ENCODE results near the gene GPANK1. TPM values are rescaled to one million over a fixed set of nuclear protein-coding genes. Genes with fewer than 3 reads are reported as not detected.
"Not testable (repeated sequence)": the region's sequence is repeated elsewhere in the genome, so short reads cannot be mapped to it uniquely, and the experiment has no call there.

The GPANK1 gene
- 10 to 100 TPM; 14.8 to 30.2 (median 21.7) TPM for polyA plus RNA-seq
- long read RNA-seq, donor 1, partial matches to known transcripts: 43 of 48 reads
- long read RNA-seq, donor 1, other reads (novel, unspliced or antisense): 0 of 48 reads
- long read RNA-seq, donor 2, partial matches to known transcripts: 0 of 1 reads
- long read RNA-seq, donor 2, other reads (novel, unspliced or antisense): 0 of 1 reads
- long read RNA-seq, donor 3, partial matches to known transcripts: 7 of 8 reads
- long read RNA-seq, donor 3, other reads (novel, unspliced or antisense): 0 of 8 reads
- long read RNA-seq, donor 4, partial matches to known transcripts: 0 of 1 reads
- long read RNA-seq, donor 4, other reads (novel, unspliced or antisense): 0 of 1 reads
- long read RNA-seq, donor 5: 0 reads
- long read RNA-seq, donor 6, partial matches to known transcripts: 7 of 12 reads
- long read RNA-seq, donor 6, other reads (novel, unspliced or antisense): 0 of 12 reads
- long read RNA-seq, donor 7, transcript GPANK1-203 (3 exons, 1,910 nt): major isoform, 5 of 18 reads
- long read RNA-seq, donor 7, partial matches to known transcripts: 9 of 18 reads
- long read RNA-seq, donor 7, other reads (novel, unspliced or antisense): 0 of 18 reads
- long read RNA-seq, donor 8: 0 reads
- long read RNA-seq, donor 9: 0 reads
- long read RNA-seq, donor 10, transcript GPANK1-203 (3 exons, 1,910 nt): major isoform, 5 of 286 reads
- long read RNA-seq, donor 10, partial matches to known transcripts: 280 of 286 reads
- long read RNA-seq, donor 10, other reads (novel, unspliced or antisense): 0 of 286 reads

GRCh38 chr6:31664790-31665500, at the start of gene GPANK1:
Gene GPANK1, minus strand, starts transcription at chr6:31664997. Its CDS starts 519 bp downstream, at chr6:31664478.
- DNase-seq (peak; percentile 96 to 98), FAIRE-seq (no peak)
- H3K4me1 ChIP-seq (ENCODE audit: control insufficient read depth in 3 of 3, insufficient read depth in 2 of 3, low read depth in 1 of 3, low read length in 2 of 3): peaks cover 0 to 44% (median 7%) of the 10 kb centered on the region in 3 donors
- peak within 1 kb of the TSS; percentile 61 to 89 (median 85) for H3K4me3 ChIP-seq (ENCODE audit: low read depth in 1 of 3, low read length in 3 of 3)
- no peaks in the 10 kb centered on the region for H3K9me3 ChIP-seq (ENCODE audit: control insufficient read depth in 2 of 2, insufficient read depth in 1 of 2, low read depth in 1 of 2, low read length in 1 of 2)
- H3K27ac ChIP-seq (ENCODE audit: low read depth in 1 of 3, low read length in 2 of 3): peak within 1 kb of the TSS; percentile 79 to 97 (median 94)
- H3K27me3 ChIP-seq (ENCODE audit: control insufficient read depth in 3 of 3, insufficient read depth in 3 of 3, low read length in 3 of 3): no peaks in the 10 kb centered on the region
- peaks cover 13 to 57% (median 18%) of the 10 kb centered on the region in 3 donors for H3K36me3 ChIP-seq (ENCODE audit: control insufficient read depth in 3 of 3, insufficient read depth in 2 of 3, low read depth in 1 of 3, low read length in 3 of 3)
- 0% methylated on average over 39 of the region's 39 CpGs for WGBS, 3 donors

DNA sequence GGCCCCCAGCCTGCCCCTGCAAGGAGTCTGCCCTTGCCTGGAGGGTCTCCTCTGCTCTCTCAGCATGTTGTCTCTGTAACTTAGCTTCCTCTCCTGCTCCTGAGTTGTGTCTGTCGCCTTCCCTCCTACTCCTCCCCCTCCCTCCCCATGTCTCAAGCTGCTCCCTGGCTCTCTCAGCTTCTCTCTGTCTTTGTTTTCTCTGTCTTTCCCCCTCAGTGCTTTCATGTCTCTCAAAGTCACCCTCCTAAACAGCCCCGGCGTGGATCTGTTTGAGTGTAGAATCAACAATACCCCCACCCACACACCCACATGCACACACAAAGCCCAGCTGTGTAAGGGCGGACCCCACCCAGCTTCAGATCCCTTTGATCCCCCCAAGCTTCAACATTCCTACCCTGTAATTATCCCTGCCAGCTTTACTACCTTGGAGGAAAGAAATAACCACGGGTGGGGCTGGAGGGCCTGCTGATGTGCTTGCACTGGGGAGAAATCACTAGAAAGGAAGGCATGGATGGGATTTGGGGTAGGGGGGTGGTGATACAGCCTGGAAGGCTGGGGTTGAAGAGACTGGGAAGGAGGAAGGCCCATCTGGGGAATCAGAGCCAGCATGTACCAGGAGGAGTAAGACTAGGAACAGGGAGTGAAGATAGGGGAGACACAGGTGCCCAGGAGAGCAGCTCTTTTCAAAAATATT, 49.3 kb upstream of the GPANK1 start:
- H3K27me3 ChIP-seq (ENCODE audit: control insufficient read depth in 3 of 3, insufficient read depth in 3 of 3, low read length in 3 of 3): no peaks in the 10 kb centered on the region
- DNase-seq: peak in 1 of 2 donors; percentile 65
- FAIRE-seq: no peak
- H3K36me3 ChIP-seq (ENCODE audit: control insufficient read depth in 3 of 3, insufficient read depth in 2 of 3, low read depth in 1 of 3, low read length in 3 of 3): peaks cover 0 to 4% (median 0%) of the 10 kb centered on the region in 3 donors
- 11 to 33% (median 18%) methylated on average over 5 of the region's 5 CpGs for WGBS, 3 donors
- H3K9me3 ChIP-seq (ENCODE audit: control insufficient read depth in 2 of 2, insufficient read depth in 1 of 2, low read depth in 1 of 2, low read length in 1 of 2): no peaks in the 10 kb centered on the region
- peak overlapping the region in 1 of 3 donors; percentile 51 for H3K27ac ChIP-seq (ENCODE audit: low read depth in 1 of 3, low read length in 2 of 3)
- peaks cover 0 to 37% (median 4%) of the 10 kb centered on the region in 3 donors for H3K4me1 ChIP-seq (ENCODE audit: control insufficient read depth in 3 of 3, insufficient read depth in 2 of 3, low read depth in 1 of 3, low read length in 2 of 3)
- no peak overlapping the region for H3K4me3 ChIP-seq (ENCODE audit: low read depth in 1 of 3, low read length in 3 of 3)

DNA sequence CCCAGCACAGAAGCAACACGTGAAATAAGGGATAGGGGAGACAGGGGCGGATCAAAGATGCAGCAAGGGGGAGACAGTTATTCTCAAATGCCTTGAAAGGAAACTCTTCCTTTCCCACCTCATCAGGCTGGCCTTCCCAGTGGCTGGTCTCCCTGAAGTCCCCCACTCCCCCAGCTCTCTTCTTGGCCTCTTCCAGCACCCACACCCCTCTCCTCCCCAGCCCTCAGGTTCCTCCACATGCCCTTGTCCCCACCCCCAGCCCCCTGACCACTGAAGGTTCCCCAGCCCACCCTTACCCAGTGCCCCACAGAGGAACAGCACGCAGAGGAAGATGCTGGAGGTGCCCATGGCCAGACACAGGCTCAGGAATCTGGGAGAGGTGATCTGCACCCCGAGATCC, 48.7 kb upstream of the GPANK1 start:
- Histone ChIP-seq H3K36me3 (ENCODE audit: control insufficient read depth in 3 of 3, insufficient read depth in 2 of 3, low read depth in 1 of 3, low read length in 3 of 3) (peaks cover 0 to 4% (median 0%) of the 10 kb centered on the region in 3 donors), H3K27ac (ENCODE audit: low read depth in 1 of 3, low read length in 2 of 3) (peak overlapping the region in 1 of 3 donors; percentile 51), H3K27me3 (ENCODE audit: control insufficient read depth in 3 of 3, insufficient read depth in 3 of 3, low read length in 3 of 3) (no peaks in the 10 kb centered on the region), H3K4me3 (ENCODE audit: low read depth in 1 of 3, low read length in 3 of 3) (no peak overlapping the region), H3K4me1 (ENCODE audit: control insufficient read depth in 3 of 3, insufficient read depth in 2 of 3, low read depth in 1 of 3, low read length in 2 of 3) (peaks cover 0 to 30% (median 4%) of the 10 kb centered on the region in 3 donors), H3K9me3 (ENCODE audit: control insufficient read depth in 2 of 2, insufficient read depth in 1 of 2, low read depth in 1 of 2, low read length in 1 of 2) (no peaks in the 10 kb centered on the region)
- DNase-seq (no peak), FAIRE-seq (no peak)
- 62 to 71% (median 64%) methylated on average over 4 of the region's 4 CpGs for WGBS, 3 donors

- WGBS, 3 donors: 74 to 82% (median 81%) methylated on average over 8 of the region's 8 CpGs
- Histone ChIP-seq H3K36me3 (ENCODE audit: control insufficient read depth in 3 of 3, insufficient read depth in 2 of 3, low read depth in 1 of 3, low read length in 3 of 3) (peaks cover 0 to 4% (median 0%) of the 10 kb centered on the region in 3 donors), H3K4me1 (ENCODE audit: control insufficient read depth in 3 of 3, insufficient read depth in 2 of 3, low read depth in 1 of 3, low read length in 2 of 3) (peaks cover 0 to 24% (median 4%) of the 10 kb centered on the region in 3 donors), H3K4me3 (ENCODE audit: low read depth in 1 of 3, low read length in 3 of 3) (no peak overlapping the region), H3K27ac (ENCODE audit: low read depth in 1 of 3, low read length in 2 of 3) (no peak overlapping the region), H3K27me3 (ENCODE audit: control insufficient read depth in 3 of 3, insufficient read depth in 3 of 3, low read length in 3 of 3) (no peaks in the 10 kb centered on the region), H3K9me3 (ENCODE audit: control insufficient read depth in 2 of 2, insufficient read depth in 1 of 2, low read depth in 1 of 2, low read length in 1 of 2) (no peaks in the 10 kb centered on the region)
- DNase-seq (peak in 1 of 2 donors; percentile 54), FAIRE-seq (no peak)
Measured at GRCh38 chr6:31712296-31712695, 47.5 kb upstream of the GPANK1 start.

- peak; percentile 34 to 61 for DNase-seq
- peaks cover 0 to 4% (median 0%) of the 10 kb centered on the region in 3 donors for H3K36me3 ChIP-seq (ENCODE audit: control insufficient read depth in 3 of 3, insufficient read depth in 2 of 3, low read depth in 1 of 3, low read length in 3 of 3)
- 27 to 44% (median 43%) methylated on average over 8 of the region's 8 CpGs for WGBS, 3 donors
- H3K4me1 ChIP-seq (ENCODE audit: control insufficient read depth in 3 of 3, insufficient read depth in 2 of 3, low read depth in 1 of 3, low read length in 2 of 3): peaks cover 0 to 23% (median 4%) of the 10 kb centered on the region in 3 donors
- H3K9me3 ChIP-seq (ENCODE audit: control insufficient read depth in 2 of 2, insufficient read depth in 1 of 2, low read depth in 1 of 2, low read length in 1 of 2): no peaks in the 10 kb centered on the region
- H3K27me3 ChIP-seq (ENCODE audit: control insufficient read depth in 3 of 3, insufficient read depth in 3 of 3, low read length in 3 of 3): no peaks in the 10 kb centered on the region
- no peak for FAIRE-seq
- no peak overlapping the region for H3K4me3 ChIP-seq (ENCODE audit: low read depth in 1 of 3, low read length in 3 of 3)
- H3K27ac ChIP-seq (ENCODE audit: low read depth in 1 of 3, low read length in 2 of 3): no peak overlapping the region
Measured at GRCh38 chr6:31711233-31711632, 46.4 kb upstream of the GPANK1 start.

GRCh38 chr6:31710523-31711219, 45.9 kb upstream of the GPANK1 start:
- Histone ChIP-seq H3K27me3 (ENCODE audit: control insufficient read depth in 3 of 3, insufficient read depth in 3 of 3, low read length in 3 of 3) (no peaks in the 10 kb centered on the region), H3K36me3 (ENCODE audit: control insufficient read depth in 3 of 3, insufficient read depth in 2 of 3, low read depth in 1 of 3, low read length in 3 of 3) (peaks cover 0 to 4% (median 0%) of the 10 kb centered on the region in 3 donors), H3K27ac (ENCODE audit: low read depth in 1 of 3, low read length in 2 of 3) (no peak overlapping the region), H3K4me1 (ENCODE audit: control insufficient read depth in 3 of 3, insufficient read depth in 2 of 3, low read depth in 1 of 3, low read length in 2 of 3) (peaks cover 0 to 23% (median 4%) of the 10 kb centered on the region in 3 donors), H3K4me3 (ENCODE audit: low read depth in 1 of 3, low read length in 3 of 3) (no peak overlapping the region), H3K9me3 (ENCODE audit: control insufficient read depth in 2 of 2, insufficient read depth in 1 of 2, low read depth in 1 of 2, low read length in 1 of 2) (no peaks in the 10 kb centered on the region)
- DNase-seq (no peak), FAIRE-seq (no peak)
- 59 to 68% (median 64%) methylated on average over 5 of the region's 5 CpGs for WGBS, 3 donors

DNA sequence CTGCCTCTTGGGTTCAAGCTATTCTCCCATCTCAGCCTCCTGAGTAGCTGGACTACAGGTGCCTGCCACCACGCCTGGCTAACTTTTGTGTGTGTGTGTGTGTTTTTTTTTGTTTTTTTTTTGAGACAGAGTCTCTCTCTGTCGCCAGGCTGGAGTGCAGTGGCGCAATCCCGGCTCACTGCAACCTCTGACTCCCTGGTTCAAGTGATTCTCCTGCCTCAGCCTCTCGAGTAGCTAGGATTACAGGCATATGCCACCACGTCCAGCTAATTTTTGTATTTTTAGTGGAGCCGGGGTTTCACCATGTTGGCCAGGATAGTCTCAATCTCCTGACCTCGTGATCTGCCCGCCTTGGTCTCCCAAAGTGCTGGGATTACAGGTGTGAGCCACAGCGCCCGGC, 44.4 kb upstream of the GPANK1 start:
- not testable (repeated sequence) for H3K9me3 ChIP-seq (ENCODE audit: control insufficient read depth in 2 of 2, insufficient read depth in 1 of 2, low read depth in 1 of 2, low read length in 1 of 2); H3K27me3 ChIP-seq (ENCODE audit: control insufficient read depth in 3 of 3, insufficient read depth in 3 of 3, low read length in 3 of 3); H3K27ac ChIP-seq (ENCODE audit: low read depth in 1 of 3, low read length in 2 of 3); H3K36me3 ChIP-seq (ENCODE audit: control insufficient read depth in 3 of 3, insufficient read depth in 2 of 3, low read depth in 1 of 3, low read length in 3 of 3); FAIRE-seq; DNase-seq; H3K4me3 ChIP-seq (ENCODE audit: low read depth in 1 of 3, low read length in 3 of 3)
- H3K4me1 ChIP-seq (ENCODE audit: control insufficient read depth in 3 of 3, insufficient read depth in 2 of 3, low read depth in 1 of 3, low read length in 2 of 3): peaks cover 0 to 16% (median 4%) of the 10 kb centered on the region in 3 donors
- 87 to 91% (median 91%) methylated on average over 11 of the region's 11 CpGs for WGBS, 3 donors

Data from small intestine (tissue), 16 donors.